Stromal cell of bone marrow (primary cell): Measurements from ENCODE around the gene RHBDL1.

Source experiments
- DNase-seq: peaks from one replicate; pipeline ENCODE4 v3.0.0-alpha.2; 2012; ENCODE audit warnings: low read depth

The RHBDL1 gene

DNA sequence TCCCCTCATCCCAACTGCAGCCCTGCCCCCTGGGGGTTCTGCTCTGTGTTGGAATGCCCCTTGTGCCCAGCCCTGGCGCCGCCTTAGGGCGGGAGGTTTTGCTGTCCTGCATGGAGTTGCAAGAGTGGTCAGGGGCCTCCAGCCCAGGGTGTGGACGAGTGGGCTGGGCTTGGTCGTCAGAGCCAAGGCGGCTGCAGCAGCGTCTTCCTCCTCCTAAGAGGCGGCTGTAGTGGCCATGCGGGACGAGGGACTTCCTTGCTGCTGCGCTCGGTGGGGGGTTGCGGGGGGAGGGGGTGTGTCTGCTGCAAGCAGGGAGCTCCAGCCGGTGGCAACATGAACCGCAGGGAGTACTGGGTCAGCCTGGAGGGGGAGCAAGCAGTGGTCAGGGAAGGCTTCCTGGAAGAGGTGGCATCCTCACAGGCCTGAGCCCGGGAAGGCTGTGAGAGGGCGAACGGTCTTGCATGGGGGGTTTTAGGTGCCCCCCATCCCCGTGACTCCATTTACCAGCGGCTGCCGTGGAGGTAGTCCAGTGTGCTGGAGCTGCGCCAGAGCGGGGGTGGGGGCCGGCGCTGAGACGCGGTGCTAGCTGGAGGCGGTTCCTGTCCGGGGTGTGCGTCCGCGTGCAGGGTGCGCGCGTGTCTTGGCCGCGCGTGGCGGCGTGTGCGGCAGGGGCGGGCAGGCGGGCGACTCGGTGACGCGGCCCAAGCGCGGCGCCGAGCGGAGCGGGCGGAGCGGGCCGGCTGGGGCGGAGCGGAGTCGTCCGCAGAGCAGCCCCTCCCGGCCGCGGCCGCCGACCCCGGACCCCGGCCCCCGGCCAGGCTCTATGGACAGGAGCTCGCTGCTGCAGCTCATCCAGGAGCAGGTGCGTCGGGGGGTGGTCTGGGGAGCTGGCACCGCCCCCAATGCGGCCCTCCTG is at the start of gene RHBDL1:
TSS of gene RHBDL1 (plus strand) at position 704 of the 916 bp plus-strand sequence. CDS start at position 824, 120 bp downstream.
- DNase-seq: no peak

DNA sequence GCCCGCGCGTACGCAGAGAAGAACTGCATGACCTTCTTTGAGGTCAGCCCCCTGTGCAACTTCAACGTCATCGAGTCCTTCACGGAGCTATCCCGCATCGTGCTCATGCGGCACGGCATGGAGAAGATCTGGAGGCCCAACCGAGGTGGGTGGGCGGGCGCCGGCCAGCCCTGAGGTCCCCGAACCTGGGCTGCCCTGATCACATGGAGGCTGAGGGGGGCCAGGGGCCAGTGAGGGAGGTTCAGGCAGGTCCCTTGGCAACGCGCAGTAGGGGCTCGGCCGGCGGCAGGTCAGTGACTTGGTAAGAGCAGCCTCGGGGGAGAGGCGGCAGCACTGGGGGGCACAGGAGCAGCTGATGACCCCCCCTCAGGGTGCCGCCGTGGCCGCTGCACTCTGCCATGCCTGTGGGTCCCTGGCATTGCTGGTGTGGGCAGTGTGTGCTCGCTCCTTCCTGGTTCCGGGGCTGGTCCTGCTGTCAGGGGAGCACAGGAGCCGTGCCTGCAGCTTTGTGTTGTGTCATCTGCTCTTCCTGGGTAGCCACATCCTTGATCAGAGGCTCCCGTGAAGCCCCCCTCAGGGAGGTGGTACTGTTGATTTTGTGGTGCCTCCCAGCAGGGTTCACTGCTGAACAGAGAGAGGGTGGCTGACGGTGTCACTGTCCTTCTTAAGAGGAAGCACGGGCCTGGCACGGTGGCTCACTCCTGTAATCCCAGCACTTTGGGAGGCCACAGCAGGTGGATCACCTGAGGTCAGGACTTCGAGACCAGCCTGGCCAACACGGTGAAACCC is 49.3 kb upstream of the RHBDL1 start:
- no peak for DNase-seq

DNA sequence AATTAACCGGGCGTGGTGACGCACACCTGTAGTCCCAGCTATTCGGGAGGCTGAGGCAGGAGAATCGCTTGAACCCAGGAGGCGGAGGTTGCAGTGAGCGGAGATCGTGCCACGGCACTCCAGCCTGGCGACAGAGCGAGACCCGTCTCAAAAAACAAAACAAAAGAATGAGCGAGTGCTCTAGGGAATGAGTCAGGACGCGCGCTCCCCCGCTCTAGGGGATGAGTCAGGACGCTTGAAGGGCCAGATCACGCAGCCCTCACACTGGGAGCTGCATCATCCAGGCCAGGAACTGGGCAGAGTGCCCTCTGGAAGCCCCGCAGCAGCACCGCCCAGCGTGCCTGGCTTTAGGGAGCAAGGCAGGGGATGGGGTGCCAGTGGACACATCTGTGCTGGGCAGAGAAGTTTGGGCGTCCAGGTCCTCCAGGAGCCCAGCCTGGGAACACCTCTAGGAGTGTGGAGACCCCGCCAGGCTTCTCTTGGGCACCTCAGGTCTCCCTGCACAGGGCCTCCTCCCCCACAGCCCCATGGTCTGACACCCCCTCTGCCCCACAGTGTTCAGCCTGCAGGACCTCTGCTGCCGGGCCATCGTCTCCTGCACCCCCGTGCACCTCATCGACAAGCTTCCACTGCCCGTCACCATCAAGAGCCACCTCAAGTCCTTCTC is 48.6 kb upstream of the RHBDL1 start:
- peak; percentile 95 for DNase-seq

DNA sequence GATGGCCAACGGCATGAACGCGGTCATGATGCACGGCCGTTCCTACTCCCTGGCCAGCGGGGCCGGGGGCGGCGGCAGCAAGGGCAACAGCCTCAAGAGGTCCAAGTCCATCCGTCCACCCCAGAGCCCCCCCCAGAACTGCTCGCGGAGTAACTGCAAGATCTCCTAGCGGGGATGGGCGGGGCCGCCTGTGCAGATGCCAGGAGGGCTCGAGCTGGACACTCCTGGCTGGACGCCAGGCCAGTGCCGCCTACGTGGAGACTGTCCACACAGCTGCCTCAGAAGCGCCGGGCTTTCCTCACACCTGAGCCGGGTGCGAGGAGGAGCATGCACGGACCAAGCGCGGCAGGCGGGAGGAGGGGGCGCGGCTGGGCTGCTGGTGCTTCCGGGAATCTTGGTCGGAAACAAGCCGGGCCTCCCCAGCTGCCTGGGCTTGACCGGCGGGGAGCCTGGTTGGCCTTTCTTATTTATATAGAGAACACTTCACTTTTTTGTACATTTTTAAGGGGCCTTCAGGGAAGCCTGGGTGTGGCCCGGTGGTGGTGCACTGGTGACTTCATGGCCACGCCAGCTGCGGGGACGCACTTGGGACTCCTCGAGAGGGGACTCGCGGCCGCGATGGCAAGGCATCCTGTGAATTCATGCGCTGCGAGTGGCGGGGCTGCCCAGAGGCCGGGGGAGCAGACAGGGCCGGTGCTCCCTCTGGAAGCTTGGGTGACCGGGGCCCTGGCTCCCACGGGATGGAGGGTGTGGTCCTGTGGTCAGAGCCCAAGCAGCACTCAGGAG is 47.8 kb upstream of the RHBDL1 start:
- DNase-seq: no peak

DNA sequence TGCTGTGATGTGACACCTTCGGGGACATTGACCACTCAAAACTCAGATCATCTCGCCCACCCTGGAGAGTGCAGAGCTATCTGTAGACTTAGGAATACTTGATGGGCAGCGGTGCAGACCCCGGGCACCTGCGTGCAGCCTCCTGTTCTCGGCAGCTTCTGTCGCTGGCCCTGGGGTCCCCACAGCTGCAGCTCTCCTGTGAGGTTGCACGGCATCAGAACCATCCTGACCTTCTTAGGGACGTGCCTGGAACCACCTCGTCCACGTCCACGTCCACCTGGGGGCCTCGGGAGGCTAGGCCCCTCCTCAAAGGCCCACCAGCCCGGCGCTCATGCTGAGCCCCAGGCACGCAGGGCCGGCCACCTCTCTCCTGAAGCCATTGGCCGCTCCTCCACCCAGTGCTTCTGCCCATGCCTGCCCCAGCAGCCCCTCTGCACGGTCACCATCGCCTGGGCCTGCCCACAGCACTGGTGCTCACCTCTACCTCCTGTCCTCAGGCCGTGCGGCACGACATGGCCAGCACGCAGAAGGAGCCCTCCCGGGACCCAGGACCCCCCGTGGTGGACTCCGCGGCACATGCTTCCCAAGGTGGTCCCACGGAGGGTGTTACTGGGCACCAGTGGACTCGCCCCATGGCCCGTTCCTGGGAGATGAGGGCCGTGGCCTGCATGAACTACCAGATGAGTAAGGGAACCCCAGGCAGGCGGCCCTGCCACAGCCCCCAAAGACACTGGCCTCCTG is 47.0 kb upstream of the RHBDL1 start:
- no peak for DNase-seq

DNA sequence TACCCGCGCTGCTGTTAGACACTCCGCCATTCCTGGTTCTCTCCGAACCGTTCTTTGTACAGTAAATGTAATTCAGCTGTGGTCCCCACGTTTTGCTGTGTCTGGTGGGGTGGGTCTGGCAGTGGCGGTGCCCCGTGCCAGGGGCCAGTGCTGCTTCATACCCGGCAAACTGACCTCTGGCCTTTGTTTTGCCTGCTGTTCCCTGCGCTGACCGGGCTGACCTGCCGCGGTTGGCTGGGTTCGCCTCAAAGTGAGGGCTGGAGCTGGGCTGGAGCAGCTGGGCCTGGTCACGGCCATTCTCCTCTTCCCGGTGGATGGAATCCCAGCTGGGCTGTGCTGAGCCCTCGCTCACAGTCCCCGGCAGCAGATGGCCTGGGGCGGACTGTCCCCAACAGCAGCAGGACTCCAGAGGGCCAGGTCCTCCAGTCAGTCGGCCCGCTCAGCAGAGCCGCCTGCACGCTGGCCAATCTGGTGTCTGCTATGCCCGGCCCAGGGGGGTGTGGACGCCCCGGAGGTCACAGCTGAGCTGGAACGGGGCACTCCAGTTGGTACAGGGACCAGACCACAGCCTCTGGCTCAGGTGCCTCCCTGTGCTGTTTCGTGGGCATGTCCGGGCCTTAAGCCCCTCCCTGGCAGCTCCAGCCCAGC is 46.2 kb upstream of the RHBDL1 start:
- DNase-seq: no peak

DNA sequence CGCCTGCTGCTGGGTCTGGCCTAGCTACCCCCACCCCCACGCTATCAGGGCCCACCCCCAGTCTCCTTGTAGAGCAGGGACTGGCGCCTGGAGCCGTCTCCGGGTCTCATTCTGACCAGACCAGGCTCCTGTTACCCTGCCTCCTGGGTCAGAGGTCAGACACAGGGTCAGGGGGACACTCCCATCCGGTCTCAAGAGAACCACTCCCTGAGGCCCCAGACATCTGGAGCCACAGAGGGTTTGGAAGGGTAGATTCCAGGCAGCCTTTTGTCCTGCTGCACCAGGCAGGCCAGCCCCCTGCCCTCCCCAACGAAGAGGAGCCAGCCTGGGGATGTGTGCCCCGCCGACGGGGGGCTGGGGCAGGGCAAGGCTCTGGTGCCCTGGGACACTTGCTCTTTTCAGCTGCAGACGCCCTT is 45.6 kb upstream of the RHBDL1 start:
- DNase-seq: no peak

DNA sequence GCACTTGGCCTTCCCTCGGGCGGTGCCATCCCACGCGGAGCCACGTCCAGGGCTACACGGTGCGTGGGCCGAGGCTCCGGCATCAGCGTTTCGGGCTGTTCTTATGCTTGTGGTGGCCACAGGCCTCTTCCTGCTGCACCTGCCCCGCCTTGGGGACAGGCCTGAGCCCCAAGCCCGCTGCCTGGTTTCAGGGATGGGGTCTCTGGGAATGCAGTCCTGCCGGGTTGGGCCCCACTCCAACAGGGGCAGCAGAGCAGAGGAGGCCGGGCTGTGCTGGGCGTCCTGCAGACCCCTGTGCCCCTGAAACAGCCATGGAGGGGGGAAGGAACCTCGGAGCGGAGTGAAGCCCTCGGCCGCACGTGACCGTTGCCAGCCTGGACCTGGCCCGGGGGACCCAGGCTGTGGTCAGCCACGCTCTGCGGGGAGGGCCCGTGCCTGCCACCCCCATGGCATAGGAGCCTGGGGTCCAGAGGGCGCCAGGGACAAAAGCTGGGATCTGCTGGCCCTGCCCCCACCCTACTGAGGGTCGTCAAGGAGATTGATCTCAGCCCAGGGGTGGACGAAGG is 45.1 kb upstream of the RHBDL1 start:
- DNase-seq: no peak

DNA sequence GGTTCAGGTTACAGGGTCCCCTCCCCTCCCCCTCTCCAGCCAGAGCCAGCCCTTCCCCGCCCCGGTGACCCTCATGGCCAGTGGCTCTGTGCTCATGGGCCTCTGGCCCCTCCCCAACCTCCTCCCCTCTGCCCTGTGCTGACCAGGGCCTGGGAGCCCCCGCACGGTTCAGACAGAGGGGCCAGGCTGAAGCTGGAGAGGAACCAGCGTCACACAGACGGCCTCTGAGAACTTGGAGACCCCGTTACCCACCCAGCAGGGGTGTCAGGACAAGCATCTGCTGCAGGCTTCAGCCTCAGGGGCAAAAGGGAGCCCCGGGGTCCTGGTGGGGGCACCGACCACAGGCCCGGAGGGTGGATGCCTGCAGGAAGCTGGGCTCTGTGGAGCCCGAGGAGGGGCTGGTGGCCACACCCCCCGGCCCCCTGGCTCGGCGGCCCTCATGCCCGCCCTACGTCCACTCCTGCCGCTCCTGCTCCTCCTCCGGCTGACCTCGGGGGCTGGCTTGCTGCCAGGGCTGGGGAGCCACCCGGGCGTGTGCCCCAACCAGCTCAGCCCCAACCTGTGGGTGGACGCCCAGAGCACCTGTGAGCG is 44.6 kb upstream of the RHBDL1 start, which contains the start of gene WFIKKN1:
TSS of gene WFIKKN1 (plus strand) at position 171 of the 591 bp plus-strand sequence. CDS start at position 440, 269 bp downstream.
- DNase-seq: no peak

DNA sequence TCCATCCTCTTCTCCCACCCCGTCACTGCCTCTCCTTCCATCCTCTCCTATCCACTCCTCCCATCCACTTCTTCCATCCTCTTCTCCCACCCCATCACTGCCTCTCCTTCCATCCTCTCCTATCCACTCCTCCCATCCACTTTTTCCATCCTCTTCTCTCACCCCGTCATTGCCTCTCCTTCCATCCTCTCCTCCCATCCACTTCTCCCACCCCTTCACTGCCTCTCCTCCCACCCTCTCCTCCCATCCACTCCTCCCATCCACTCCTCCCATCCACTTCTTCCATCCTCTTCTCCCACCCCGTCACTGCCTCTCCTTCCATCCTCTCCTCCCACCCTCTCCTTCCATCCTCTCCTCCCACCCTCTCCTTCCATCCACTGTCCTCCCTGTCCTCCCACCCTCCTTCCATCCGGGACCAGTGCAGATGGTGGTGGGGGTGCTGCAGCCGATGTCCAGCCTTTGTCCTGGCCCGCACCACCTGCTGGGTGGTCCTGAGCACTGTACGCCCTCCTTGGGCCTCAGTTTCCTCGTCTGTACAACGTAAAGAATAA is 43.6 kb upstream of the RHBDL1 start:
- DNase-seq: no peak

DNA sequence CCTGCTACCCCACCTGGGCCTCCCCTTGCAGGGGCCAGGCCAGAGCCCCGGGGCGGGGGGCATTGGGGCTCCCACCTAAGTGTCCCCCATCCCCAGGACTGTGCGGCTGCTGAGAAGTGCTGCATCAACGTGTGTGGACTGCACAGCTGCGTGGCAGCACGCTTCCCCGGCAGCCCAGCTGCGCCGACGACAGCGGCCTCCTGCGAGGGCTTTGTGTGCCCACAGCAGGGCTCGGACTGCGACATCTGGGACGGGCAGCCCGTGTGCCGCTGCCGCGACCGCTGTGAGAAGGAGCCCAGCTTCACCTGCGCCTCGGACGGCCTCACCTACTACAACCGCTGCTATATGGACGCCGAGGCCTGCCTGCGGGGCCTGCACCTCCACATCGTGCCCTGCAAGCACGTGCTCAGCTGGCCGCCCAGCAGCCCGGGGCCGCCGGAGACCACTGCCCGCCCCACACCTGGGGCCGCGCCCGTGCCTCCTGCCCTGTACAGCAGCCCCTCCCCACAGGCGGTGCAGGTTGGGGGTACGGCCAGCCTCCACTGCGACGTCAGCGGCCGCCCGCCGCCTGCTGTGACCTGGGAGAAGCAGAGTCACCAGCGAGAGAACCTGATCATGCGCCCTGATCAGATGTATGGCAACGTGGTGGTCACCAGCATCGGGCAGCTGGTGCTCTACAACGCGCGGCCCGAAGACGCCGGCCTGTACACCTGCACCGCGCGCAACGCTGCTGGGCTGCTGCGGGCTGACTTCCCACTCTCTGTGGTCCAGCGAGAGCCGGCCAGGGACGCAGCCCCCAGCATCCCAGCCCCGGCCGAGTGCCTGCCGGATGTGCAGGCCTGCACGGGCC is 42.8 kb upstream of the RHBDL1 start:
- no peak for DNase-seq

DNA sequence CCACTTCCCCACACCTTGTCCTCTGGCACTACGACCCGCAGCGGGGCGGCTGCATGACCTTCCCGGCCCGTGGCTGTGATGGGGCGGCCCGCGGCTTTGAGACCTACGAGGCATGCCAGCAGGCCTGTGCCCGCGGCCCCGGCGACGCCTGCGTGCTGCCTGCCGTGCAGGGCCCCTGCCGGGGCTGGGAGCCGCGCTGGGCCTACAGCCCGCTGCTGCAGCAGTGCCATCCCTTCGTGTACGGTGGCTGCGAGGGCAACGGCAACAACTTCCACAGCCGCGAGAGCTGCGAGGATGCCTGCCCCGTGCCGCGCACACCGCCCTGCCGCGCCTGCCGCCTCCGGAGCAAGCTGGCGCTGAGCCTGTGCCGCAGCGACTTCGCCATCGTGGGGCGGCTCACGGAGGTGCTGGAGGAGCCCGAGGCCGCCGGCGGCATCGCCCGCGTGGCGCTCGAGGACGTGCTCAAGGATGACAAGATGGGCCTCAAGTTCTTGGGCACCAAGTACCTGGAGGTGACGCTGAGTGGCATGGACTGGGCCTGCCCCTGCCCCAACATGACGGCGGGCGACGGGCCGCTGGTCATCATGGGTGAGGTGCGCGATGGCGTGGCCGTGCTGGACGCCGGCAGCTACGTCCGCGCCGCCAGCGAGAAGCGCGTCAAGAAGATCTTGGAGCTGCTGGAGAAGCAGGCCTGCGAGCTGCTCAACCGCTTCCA is 42.0 kb upstream of the RHBDL1 start:
- no peak for DNase-seq

DNA sequence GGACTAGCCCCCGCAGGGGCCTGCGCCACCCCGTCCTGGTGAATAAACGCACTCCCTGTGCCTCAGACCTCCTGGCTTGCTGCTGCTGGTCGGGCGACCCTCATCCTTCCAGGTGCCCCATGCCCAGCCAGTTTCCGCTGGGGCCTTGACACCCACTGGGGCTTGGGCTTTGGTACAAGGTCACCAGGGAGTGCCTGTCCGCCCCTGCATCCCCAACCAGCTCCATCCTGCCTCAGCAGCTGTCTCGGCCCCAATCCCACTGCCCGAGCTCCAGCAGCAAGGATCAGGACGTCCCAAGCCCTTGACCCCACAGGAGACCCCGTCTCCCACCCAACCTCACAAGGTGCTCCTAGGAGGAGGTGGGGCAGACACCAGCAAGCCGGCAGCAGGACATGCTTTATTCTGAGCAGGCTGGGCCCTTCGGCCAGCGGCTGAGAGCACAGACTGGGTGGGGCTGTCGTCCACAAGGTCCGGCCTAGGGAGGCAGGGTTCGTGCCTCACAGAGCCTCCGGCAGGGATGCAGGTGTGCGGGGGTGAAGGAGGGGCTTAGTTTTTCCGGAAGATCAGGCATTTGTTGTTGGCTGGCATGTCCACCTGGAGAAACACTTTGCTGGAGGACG is 41.3 kb upstream of the RHBDL1 start:
- no peak for DNase-seq

DNA sequence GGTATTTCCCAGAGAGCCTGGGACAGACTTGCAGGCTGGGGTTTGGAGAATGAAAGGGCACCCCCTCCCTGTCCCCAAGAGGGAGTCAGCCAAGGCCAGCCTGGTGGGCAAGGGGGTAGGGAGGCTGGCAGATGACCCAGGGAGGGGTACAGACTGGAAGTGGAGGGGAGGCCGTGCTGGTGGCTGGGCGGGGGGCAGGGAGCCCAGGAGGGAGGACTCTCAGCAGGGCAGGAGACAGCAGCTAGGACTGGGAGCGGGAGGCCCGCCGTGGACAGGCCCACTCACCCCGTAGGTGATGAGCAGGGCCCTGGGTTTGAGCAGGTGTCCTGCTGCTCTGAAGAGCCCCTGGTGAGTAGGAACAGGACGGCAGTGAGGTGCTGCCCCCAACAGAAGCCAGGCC is 40.5 kb upstream of the RHBDL1 start:
- no peak for DNase-seq

DNA sequence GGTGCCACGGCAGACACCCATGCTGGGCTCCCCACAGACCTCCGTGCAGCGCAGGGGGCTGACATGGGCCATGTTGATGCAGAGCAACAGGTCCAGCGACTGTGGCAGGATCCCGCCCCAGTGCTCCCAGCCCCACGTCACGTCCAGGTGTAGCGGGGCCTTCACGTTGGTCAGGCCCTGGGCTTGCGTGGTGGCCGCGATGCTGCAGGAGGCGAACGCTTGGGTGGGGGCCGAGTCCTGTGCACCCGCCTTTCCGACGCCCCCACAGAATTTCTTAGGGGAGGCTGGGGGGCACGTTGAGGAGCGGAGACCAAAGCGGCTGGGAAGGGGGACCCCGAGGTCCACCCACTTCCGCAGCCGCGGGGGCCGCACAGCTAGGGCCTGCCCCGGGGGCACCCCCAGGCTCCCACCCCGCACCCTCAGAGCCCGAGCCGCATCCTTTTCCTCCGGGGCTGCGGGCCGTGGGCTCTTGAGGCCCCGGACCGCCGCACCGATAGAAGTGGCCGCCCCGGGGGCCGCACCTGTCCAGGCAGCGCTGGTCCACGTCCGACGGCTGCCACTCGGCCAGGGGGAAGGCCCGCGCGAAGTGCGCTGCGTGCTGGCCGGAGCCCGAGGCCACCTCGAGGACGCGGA is 39.8 kb upstream of the RHBDL1 start:
- no peak for DNase-seq

DNA sequence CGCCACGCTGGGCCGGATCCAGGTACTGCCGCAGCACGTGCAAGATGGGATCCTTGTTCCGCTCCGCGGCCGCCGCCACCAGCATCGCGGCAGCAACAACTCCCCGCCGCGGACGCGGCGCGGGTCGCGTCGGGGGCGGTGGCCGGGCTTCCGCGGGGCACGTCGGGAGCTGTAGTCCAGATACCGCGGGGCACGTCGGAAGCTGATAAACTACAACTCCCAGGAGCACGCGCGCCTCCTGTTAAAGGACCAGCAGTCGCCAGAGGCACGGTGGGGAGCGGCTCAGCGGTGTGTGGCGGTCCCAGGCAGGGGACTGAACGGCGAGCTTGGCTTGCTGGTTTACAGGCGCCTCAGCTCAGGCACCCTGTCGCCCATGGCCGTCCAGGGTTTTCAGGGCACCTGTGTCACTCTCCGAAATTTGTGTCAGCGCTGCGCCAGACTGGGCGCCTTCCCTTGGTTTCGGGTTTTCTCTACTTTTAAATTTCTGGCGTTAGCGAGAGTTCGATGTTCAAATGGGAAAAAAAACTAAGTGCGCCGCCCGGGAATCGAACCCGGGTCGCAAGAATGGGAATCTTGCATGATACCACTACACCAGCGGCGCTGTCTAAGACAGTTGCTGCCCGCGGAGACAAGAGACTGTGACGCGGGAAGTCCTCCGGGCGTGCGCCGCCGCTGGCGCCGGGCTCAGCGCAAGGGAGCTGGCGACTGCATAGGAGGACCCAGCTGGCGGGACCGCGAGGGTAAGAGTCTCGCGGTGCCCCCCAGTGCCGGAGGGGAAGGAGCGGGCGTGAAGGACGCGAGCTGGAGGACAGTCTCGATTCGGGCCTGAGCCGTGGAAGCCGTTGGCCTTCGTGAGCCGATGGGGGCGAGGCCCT is 39.0 kb upstream of the RHBDL1 start, which contains the start of gene METTL26:
TSS of gene METTL26 (minus strand) at position 100 of the 875 bp plus-strand sequence. CDS start at position 85, 15 bp downstream.
- DNase-seq: peak; percentile 90
